GM21360 (cell line): Measurements from ENCODE around the gene LHX5.

Source experiments
- ATAC-seq: cut with Tn5 transposase; IDR thresholded peaks from one replicate; pipeline ENCODE4 v1.9.1; 2021; ENCODE audit warnings: mild to moderate bottlenecking, moderate library complexity; ENCODE audit not compliant: unreplicated experiment

Gene LHX5

GRCh38 chr12:113466454-113467141 lies 5.1 kb downstream of the LHX5 start:
- no peak for ATAC-seq

DNA sequence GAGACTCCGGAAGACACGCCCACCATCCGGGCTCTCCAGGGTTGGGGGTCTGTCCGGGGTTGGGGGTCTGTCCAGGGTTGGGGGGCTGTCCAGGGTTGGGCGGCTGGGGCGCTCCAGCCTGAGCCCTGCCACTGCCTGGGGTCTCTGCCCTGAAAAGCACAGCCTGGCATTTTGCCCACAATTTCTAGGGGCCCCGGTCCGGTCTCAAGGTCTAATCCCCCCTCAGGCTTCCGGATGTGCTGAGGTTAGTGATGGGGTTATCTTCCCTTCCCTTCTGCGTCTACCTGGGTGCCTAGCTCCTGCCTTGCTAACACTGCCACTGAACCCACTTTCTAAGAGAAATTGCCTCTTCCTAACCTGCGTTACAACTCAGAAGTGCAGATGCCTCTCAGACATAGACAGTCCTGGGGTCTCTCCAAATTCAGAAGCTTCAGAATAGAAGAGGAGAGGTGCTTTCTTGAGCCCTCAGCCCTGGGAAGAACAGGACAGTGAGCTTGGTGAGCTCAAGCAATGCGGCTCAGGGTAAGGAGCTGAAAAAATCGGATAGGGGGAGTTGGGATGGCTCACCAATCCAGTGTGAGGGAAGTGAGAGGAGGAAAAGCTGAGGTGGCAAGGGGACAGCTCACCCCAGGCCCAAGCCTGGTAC lies 5.7 kb downstream of the LHX5 start:
- no peak for ATAC-seq

GRCh38 chr12:113464852-113465719 lies 6.6 kb downstream of the LHX5 start:
- ATAC-seq, result no peak

- no peak for ATAC-seq
These were observed 7.3 kb downstream of the LHX5 start for GRCh38 chr12:113464452-113464775.

GRCh38 chr12:113463746-113464451 lies 7.8 kb downstream of the LHX5 start:
- ATAC-seq, result no peak

DNA sequence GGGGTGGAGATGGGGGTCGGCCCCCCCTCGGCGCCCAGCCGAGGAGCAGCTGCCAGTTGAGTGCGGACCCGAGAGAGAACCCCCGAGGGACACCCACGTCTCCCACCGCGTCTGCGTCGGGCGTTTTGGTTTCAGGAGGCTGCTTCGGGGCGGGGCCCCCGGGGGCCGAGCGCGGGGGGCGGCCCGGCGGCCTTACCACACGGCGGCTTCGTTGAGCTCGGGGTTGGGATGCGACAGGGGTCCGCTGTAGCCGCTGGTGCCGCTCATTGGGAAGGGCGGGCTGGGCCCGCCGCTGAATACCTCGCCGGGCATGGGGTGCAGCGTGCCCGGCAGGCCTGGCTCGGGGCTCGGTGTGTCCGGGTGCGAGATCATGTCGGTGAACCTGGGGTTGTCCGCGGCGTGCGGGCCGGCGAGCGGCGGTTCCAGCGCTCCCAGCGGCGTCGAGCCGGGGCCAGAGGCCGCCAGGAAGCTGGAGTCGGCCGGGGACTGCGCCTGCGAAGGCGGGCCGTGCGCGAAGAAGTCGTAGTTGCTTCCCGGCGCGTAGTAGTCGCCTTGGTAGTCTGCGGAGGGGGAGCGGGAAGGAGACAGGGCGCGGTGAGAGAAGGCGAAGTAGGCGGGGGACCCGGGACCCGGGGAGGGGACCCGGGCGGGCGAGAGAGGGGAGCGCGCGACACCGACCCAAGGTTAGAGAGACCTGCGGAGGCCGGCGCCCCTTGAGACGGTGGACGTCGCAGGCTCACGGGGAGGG lies 8.5 kb downstream of the LHX5 start:
- ATAC-seq, result no peak

- ATAC-seq, result no peak
These were observed 9.4 kb downstream of the LHX5 start for GRCh38 chr12:113462117-113462774.

DNA sequence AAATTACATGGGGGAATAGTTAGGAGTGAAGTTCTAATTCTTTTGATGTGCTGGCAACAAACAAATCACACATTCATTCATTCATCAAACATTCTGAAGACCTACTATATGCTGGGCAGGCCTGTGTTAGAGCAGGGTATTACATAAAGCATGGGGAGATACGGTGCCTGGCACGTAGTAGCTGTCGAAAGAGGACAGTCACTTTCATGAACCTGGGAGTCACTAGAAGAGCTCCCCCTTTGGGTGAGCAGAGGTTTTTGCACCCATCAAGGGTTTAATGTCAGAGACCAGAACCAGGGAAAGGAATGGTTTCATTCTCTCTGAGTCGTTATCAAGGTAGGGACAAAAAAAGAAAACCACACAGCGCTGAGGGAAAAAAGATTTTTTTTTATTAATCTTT lies 10.0 kb downstream of the LHX5 start:
- no peak for ATAC-seq

DNA sequence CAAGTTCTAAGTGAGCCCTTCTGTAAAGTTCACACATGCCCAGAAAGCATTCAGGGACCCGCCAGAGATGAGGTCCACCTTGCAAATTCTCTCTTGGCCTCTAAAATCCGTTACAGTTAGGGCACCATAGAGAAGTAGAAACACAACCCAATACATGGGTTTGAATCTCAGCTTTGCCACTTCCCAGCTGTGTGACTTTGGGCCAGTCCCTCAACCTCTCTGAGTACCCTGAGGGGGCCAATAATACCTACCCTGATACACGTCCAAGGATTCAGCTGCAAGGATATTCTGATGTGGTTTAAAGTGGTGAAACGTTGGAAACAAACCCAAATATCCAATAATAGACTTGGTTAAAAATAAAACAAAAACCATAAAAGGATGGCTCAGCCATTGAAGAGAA lies 11.7 kb downstream of the LHX5 start:
- ATAC-seq, result no peak

GRCh38 chr12:113457710-113458109 lies 14.0 kb downstream of the LHX5 start:
- ATAC-seq, result no peak

- ATAC-seq, result no peak
These were observed 14.5 kb downstream of the LHX5 start for GRCh38 chr12:113457185-113457584.

GRCh38 chr12:113456761-113457160 lies 14.9 kb downstream of the LHX5 start:
- no peak for ATAC-seq

GRCh38 chr12:113456199-113456598 lies 15.5 kb downstream of the LHX5 start:
- ATAC-seq, result no peak

DNA sequence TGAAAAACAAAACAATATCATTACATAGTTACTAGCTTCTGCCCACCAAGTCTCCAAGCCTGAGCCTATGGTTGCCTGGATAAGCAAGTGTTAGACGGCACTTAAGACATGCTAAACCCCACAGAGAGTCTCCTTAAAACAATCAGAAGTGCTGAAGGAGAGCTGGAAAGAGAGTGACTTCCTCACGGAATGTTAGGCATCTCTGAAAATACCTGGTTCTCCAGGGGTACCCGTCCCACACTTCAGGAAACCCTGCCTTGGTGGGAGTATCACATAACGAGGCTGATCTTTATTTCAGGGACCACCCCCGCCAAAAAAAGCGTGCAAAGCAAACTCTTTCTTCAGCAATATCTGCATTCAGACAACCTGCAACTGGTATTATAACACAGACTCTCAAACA lies 18.3 kb downstream of the LHX5 start:
- no peak for ATAC-seq

DNA sequence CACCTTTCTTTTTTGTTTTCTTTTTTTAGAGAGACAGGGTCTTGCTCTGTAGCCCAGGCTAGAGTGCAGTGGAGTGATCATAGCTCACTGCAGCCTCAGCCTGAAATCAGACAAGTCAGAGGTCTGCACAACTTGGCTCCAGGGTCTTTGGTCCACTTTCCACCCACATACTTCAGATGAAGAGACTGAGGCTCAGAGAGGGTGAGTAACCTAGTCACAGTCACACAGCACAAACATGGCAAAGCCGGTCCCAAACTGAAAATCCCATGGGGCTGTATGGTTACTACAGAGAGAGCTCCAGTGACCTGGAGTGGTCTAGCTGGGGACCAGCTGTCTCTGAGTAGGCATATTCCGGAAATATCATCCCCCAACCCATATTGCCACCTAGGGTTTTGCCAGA lies 19.2 kb downstream of the LHX5 start:
- no peak for ATAC-seq

GRCh38 chr12:113449839-113450238 lies 21.8 kb downstream of the LHX5 start:
- ATAC-seq, result no peak

DNA sequence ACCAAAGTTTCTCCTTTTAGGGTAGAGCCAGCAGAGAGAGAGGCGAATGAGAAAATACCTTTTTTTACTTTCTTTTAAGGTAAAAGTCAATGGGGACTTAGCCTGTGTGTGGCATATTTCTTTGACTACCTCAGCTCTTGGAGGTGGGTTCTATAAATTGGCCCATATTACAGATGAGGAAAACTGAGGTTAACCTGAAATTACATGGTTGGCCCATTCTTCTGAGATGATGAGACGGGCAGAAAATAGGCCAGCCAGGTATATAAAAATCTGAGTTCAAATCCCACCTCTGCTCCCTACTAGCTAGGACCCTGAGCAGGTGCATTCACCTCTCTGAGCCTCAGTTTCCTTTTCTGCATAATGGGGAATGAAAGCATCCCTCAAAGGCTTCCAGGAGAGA lies 22.4 kb downstream of the LHX5 start:
- no peak for ATAC-seq

GRCh38 chr12:113448873-113449272 lies 22.8 kb downstream of the LHX5 start:
- no peak for ATAC-seq

DNA sequence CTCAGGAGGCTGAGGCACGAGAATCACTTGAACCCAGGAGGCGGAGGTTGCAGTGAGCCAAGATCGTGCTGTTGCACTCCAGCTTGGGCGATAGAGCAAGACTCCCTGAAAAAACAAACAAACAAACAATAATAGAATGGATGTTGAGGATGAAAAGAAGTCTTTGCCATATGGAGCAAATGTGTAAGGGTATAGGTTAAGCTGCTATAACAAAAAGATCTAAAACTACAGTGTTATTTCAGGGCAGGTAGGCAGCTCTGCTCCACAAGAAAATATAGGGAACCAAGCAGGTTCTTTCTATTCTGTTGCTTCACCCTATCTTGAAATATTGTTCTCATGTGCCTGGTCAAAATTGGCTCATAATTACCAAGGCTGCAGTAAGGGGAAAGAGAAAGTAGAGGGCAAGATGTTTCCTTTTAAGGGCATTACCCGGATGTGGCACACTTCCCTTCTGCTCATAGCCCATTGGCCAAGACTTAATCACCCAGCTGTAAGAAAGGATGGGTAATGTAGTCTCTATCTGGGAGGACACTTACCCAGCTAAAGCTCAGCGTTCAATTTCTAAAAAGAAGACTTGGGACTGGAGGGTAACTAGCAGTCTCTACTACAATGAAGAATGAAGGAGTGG lies 26.0 kb downstream of the LHX5 start:
- ATAC-seq, result no peak
